ENCODE measurements around the gene PPIA.
"Not testable (repeated sequence)": the region's sequence is repeated elsewhere in the genome, so short reads cannot be mapped to it uniquely, and the experiment has no call there.

The PPIA gene

DNA sequence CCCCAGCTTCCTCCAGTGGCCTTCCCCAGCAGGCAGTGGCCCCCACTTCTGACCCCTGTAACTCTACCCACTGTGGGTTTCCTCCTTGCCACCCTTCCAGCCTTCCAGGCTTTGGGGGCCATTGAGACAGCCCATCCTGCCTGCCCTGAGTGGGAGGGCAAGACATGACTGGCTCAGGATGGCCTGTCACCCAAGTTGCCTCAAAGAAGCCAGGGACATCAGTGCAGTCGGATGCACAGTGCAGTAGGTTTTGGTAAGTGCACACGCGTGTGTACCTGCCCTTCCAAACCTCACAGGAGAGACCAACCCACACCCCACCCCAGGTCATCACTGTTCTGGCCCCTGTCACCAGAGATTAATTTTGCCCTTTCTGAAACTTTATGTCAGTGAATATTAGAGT, 25.1 kb upstream of the PPIA start:
- Histone ChIP-seq H3K4me1 (ENCODE audit: control insufficient read depth, insufficient read depth, low read length) (peaks cover 7% of the 10 kb centered on the region; the same call in 1 of the 2 replicates), H3K27me3 (ENCODE audit: control insufficient read depth, insufficient read depth, low read length) (no peaks in the 10 kb centered on the region), H3K36me3 (ENCODE audit: control insufficient read depth, insufficient read depth, low read length) (peaks cover 15% of the 10 kb centered on the region), H3K9me3 (ENCODE audit: control insufficient read depth, insufficient read depth, low read length) (no peaks in the 10 kb centered on the region), H3K4me3 (ENCODE audit: low read length) (no peak overlapping the region), H3K27ac (ENCODE audit: low read length) (no peak overlapping the region)
- WGBS (ENCODE audit: insufficient coverage, insufficient read length) = no CpG with 5 or more reads among the region's 3 CpGs
- no peak for DNase-seq (ENCODE audit: low read depth, low spot score)

- H3K27me3 ChIP-seq (ENCODE audit: control insufficient read depth, insufficient read depth, low read length) = no peaks in the 10 kb centered on the region
- H3K4me1 ChIP-seq (ENCODE audit: control insufficient read depth, insufficient read depth, low read length) = peaks cover 7% of the 10 kb centered on the region; the same call in 1 of the 2 replicates
- no CpG with 5 or more reads among the region's 6 CpGs for WGBS (ENCODE audit: insufficient coverage, insufficient read length)
- no peak overlapping the region for H3K27ac ChIP-seq (ENCODE audit: low read length)
- H3K36me3 ChIP-seq (ENCODE audit: control insufficient read depth, insufficient read depth, low read length) = peaks cover 5% of the 10 kb centered on the region
- no peak overlapping the region for H3K4me3 ChIP-seq (ENCODE audit: low read length)
- H3K9me3 ChIP-seq (ENCODE audit: control insufficient read depth, insufficient read depth, low read length) = no peaks in the 10 kb centered on the region
- no peak for DNase-seq (ENCODE audit: low read depth, low spot score)
Observed at GRCh38 chr7:44772440-44772839, 24.0 kb upstream of the PPIA start.

- DNase-seq (ENCODE audit: low read depth, low spot score) = no peak
- WGBS (ENCODE audit: insufficient coverage, insufficient read length) = no CpG with 5 or more reads among the region's 10 CpGs
- Histone ChIP-seq H3K27me3 (ENCODE audit: control insufficient read depth, insufficient read depth, low read length) (no peaks in the 10 kb centered on the region), H3K27ac (ENCODE audit: low read length) (no peak overlapping the region), H3K36me3 (ENCODE audit: control insufficient read depth, insufficient read depth, low read length) (peaks cover under 1% of the 10 kb centered on the region), H3K4me3 (ENCODE audit: low read length) (no peak overlapping the region), H3K4me1 (ENCODE audit: control insufficient read depth, insufficient read depth, low read length) (peaks cover 7% of the 10 kb centered on the region; the same call in 1 of the 2 replicates), H3K9me3 (ENCODE audit: control insufficient read depth, insufficient read depth, low read length) (no peaks in the 10 kb centered on the region)
Observed at GRCh38 chr7:44772867-44773266, 23.6 kb upstream of the PPIA start.

DNA sequence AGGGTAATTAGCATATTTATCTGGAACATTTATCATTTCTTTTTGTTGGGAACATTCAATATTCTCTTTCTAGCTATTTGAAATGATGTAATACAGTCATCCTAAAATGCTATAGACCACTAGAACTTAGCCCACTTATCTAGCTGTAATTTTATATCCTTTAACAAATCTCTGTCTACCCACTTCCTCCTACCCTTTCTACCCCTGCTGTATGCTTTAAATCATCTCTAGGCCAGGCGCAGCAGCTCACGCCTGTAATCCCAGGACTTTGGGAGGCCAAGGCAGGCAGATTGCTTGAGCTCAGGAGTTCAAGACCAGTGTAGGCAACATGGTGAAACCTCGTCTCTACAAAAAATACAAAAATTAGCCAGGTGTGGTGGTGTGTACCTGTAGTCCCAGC, 22.0 kb upstream of the PPIA start:
- not testable (repeated sequence) for H3K9me3 ChIP-seq (ENCODE audit: control insufficient read depth, insufficient read depth, low read length); H3K4me3 ChIP-seq (ENCODE audit: low read length); H3K27me3 ChIP-seq (ENCODE audit: control insufficient read depth, insufficient read depth, low read length); H3K4me1 ChIP-seq (ENCODE audit: control insufficient read depth, insufficient read depth, low read length); H3K36me3 ChIP-seq (ENCODE audit: control insufficient read depth, insufficient read depth, low read length); H3K27ac ChIP-seq (ENCODE audit: low read length); DNase-seq (ENCODE audit: low read depth, low spot score)
- WGBS (ENCODE audit: insufficient coverage, insufficient read length) = no CpG with 5 or more reads among the region's 3 CpGs

GRCh38 chr7:44775383-44776107, 20.9 kb upstream of the PPIA start:
- no peak for DNase-seq (ENCODE audit: low read depth, low spot score)
- Histone ChIP-seq H3K27ac (ENCODE audit: low read length) (no peak overlapping the region), H3K4me3 (ENCODE audit: low read length) (no peak overlapping the region), H3K36me3 (ENCODE audit: control insufficient read depth, insufficient read depth, low read length) (no peaks in the 10 kb centered on the region), H3K27me3 (ENCODE audit: control insufficient read depth, insufficient read depth, low read length) (no peaks in the 10 kb centered on the region), H3K9me3 (ENCODE audit: control insufficient read depth, insufficient read depth, low read length) (no peaks in the 10 kb centered on the region), H3K4me1 (ENCODE audit: control insufficient read depth, insufficient read depth, low read length) (no peaks in the 10 kb centered on the region)
- no CpG with 5 or more reads among the region's 6 CpGs for WGBS (ENCODE audit: insufficient coverage, insufficient read length)

DNA sequence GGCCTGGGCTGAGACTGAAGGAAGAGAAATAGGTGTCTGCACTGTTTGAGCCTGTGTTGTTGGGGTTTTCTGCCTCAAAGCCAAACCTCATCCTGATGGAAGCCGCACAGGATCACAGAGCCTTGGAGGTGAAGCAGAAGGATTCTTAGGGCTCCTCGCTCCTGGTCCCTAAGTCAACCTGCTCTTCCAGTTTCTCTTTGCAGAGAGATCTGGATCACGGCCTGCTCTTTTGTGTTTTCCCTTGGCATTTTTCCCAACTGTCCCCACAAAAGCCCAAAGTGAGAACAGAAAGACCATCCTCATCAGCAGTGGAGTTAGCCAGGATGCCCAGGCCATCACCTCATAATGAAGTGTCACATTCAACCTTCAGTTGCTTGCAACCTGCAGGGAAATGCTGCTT, 20.3 kb upstream of the PPIA start:
- Histone ChIP-seq H3K4me1 (ENCODE audit: control insufficient read depth, insufficient read depth, low read length) (no peaks in the 10 kb centered on the region), H3K9me3 (ENCODE audit: control insufficient read depth, insufficient read depth, low read length) (no peaks in the 10 kb centered on the region), H3K27me3 (ENCODE audit: control insufficient read depth, insufficient read depth, low read length) (no peaks in the 10 kb centered on the region), H3K4me3 (ENCODE audit: low read length) (no peak overlapping the region), H3K27ac (ENCODE audit: low read length) (no peak overlapping the region), H3K36me3 (ENCODE audit: control insufficient read depth, insufficient read depth, low read length) (no peaks in the 10 kb centered on the region)
- WGBS (ENCODE audit: insufficient coverage, insufficient read length) = no CpG with 5 or more reads among the region's 3 CpGs
- no peak for DNase-seq (ENCODE audit: low read depth, low spot score)

DNA sequence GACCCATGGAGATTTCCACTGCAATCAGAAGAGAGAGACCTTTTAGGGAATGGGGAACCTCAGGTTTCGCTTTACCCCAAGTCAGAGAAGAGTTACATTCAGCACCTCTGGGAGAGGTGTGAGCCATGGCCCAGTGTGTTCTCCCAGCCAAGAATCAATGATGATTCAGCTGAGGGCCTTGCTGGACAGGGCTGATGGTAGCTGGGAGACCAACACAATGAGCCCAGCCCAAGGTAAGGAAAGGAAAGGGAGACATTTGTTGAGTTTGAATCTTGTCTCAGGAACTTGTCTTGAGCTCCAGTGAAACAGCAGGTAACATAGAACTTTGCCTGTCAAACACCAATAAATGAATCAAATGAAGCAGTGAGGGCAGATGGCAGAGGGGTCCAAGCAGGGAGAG, 14.0 kb upstream of the PPIA start:
- H3K27ac ChIP-seq (ENCODE audit: low read length) = no peak overlapping the region
- no peak overlapping the region for H3K4me3 ChIP-seq (ENCODE audit: low read length)
- H3K9me3 ChIP-seq (ENCODE audit: control insufficient read depth, insufficient read depth, low read length) = no peaks in the 10 kb centered on the region
- no peaks in the 10 kb centered on the region for H3K27me3 ChIP-seq (ENCODE audit: control insufficient read depth, insufficient read depth, low read length)
- no peaks in the 10 kb centered on the region for H3K36me3 ChIP-seq (ENCODE audit: control insufficient read depth, insufficient read depth, low read length)
- no peaks in the 10 kb centered on the region for H3K4me1 ChIP-seq (ENCODE audit: control insufficient read depth, insufficient read depth, low read length)
- DNase-seq (ENCODE audit: low read depth, low spot score) = no peak
- no CpG with 5 or more reads among the region's 1 CpG for WGBS (ENCODE audit: insufficient coverage, insufficient read length)

DNA sequence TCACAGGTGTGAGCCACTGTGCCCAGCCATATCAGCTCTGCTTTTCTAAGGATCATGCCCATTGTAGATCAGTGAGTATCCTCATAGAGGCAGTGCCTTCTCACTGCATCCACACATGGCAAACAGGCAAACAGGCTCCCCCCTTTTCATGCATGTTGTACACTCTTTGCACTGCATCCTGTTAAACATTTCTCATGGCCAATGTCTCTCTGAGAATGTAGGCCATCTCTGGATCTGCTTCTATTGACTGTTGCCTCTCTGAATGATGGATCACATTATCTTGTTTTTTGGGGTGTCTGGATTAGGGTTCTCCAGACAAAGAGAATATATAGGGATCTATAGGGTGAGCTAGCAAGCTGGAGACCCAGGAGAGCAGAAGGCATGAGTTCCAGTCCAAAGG, 13.1 kb upstream of the PPIA start:
- Histone ChIP-seq H3K9me3 (ENCODE audit: control insufficient read depth, insufficient read depth, low read length) (no peaks in the 10 kb centered on the region), H3K4me3 (ENCODE audit: low read length) (no peak overlapping the region), H3K4me1 (ENCODE audit: control insufficient read depth, insufficient read depth, low read length) (no peaks in the 10 kb centered on the region), H3K27ac (ENCODE audit: low read length) (no peak overlapping the region), H3K27me3 (ENCODE audit: control insufficient read depth, insufficient read depth, low read length) (no peaks in the 10 kb centered on the region), H3K36me3 (ENCODE audit: control insufficient read depth, insufficient read depth, low read length) (no peaks in the 10 kb centered on the region)
- DNase-seq (ENCODE audit: low read depth, low spot score) = no peak

DNA sequence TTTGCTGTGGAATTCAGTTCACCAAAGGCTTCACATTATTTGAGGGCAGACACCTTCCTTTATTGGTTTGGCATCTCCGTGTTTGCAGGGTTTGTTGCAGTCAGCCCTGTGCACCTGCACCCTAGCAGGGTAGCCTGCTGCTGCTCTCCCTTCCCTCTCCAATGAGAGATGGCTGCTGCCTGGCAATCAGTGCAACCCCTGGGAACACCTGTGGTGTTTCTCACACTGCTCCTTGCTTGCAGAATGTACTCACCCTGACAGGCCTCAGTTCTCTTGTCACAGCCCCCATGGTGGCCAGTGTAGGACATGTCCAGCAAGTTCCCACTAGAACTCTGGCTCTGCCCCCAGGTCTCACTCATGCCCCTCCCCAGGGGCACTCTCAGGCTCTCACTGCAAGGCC, 12.1 kb upstream of the PPIA start:
- H3K4me1 ChIP-seq (ENCODE audit: control insufficient read depth, insufficient read depth, low read length) = no peaks in the 10 kb centered on the region
- no peaks in the 10 kb centered on the region for H3K9me3 ChIP-seq (ENCODE audit: control insufficient read depth, insufficient read depth, low read length)
- DNase-seq (ENCODE audit: low read depth, low spot score) = no peak
- H3K27ac ChIP-seq (ENCODE audit: low read length) = no peak overlapping the region
- no CpG with 5 or more reads among the region's 1 CpG for WGBS (ENCODE audit: insufficient coverage, insufficient read length)
- H3K27me3 ChIP-seq (ENCODE audit: control insufficient read depth, insufficient read depth, low read length) = no peaks in the 10 kb centered on the region
- no peak overlapping the region for H3K4me3 ChIP-seq (ENCODE audit: low read length)
- H3K36me3 ChIP-seq (ENCODE audit: control insufficient read depth, insufficient read depth, low read length) = no peaks in the 10 kb centered on the region

DNA sequence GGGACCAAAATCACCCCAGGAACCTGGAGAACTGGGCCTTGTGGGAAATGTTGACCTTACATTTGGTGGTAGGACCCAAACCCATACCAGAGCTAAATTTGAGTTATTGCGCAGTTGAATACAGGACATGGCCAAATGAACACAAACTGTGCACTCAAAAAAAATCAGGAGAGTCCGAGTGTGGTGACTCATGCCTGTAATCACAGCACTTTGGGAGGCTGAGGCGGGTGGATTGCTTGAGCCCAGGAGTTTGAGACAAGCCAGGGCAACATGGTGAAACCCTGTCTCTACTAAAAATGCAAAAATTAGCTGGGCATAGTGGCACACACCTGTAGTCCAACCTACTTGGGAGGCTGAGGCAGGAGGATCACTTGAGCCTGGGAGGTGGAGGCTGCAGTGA, 11.3 kb upstream of the PPIA start:
- DNase-seq (ENCODE audit: low read depth, low spot score); H3K4me3 ChIP-seq (ENCODE audit: low read length); H3K27me3 ChIP-seq (ENCODE audit: control insufficient read depth, insufficient read depth, low read length); H3K4me1 ChIP-seq (ENCODE audit: control insufficient read depth, insufficient read depth, low read length); H3K9me3 ChIP-seq (ENCODE audit: control insufficient read depth, insufficient read depth, low read length); H3K36me3 ChIP-seq (ENCODE audit: control insufficient read depth, insufficient read depth, low read length); H3K27ac ChIP-seq (ENCODE audit: low read length): not testable (repeated sequence)
- no CpG with 5 or more reads among the region's 3 CpGs for WGBS (ENCODE audit: insufficient coverage, insufficient read length)

GRCh38 chr7:44787041-44787440, 9.4 kb upstream of the PPIA start:
- WGBS (ENCODE audit: insufficient coverage, insufficient read length) = no CpG with 5 or more reads among the region's 4 CpGs
- no peaks in the 10 kb centered on the region for H3K4me1 ChIP-seq (ENCODE audit: control insufficient read depth, insufficient read depth, low read length)
- no peak overlapping the region for H3K27ac ChIP-seq (ENCODE audit: low read length)

More at GRCh38 chr7:44787041-44787440, 9.4 kb upstream of the PPIA start:
- Histone ChIP-seq H3K36me3 (ENCODE audit: control insufficient read depth, insufficient read depth, low read length) (no peaks in the 10 kb centered on the region), H3K9me3 (ENCODE audit: control insufficient read depth, insufficient read depth, low read length) (no peaks in the 10 kb centered on the region), H3K27me3 (ENCODE audit: control insufficient read depth, insufficient read depth, low read length) (no peaks in the 10 kb centered on the region), H3K4me3 (ENCODE audit: low read length) (no peak overlapping the region)
- DNase-seq (ENCODE audit: low read depth, low spot score) = no peak

All from iPS DF 6.9 (cell line).